ENCODE data around the gene PRAMEF15. TPM values are rescaled to one million over a fixed set of nuclear protein-coding genes. Genes with fewer than 3 reads are reported as not detected.
"Not testable (repeated sequence)": the region's sequence is repeated elsewhere in the genome, so short reads cannot be mapped to it uniquely, and the experiment has no call there.

Gene PRAMEF15
- polyA plus RNA-seq (2011; rRNA removed) (not detected in 2 replicates), polyA minus RNA-seq (2011; rRNA and poly(A)+ RNA removed) (not detected in 2 replicates)

DNA sequence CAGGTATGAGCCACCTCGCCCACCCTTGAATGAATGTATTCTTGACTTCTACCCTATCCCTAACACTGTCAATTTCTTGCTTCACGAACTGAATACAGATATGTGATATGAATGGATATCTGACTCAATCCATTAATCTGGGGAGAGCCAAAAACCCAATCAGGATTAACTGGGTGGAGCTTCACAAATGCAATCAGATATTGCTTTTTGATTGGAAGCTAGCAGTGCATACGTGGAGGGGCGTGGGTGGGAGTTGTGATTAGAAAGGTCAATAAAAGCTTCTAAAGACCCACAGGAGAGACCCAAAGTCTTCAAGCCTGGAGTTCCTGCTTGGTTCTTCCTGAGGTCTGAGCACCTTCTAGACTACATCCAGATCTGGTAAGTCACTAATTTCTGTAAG is at the start of gene PRAMEF15:
PRAMEF15 (plus strand) TSS at position 301 of the 400 bp plus-strand sequence. CDS start 2,827 bp downstream, outside the sequence.
- DNase-seq (ENCODE audit: low read depth); H3K4me3 ChIP-seq (ENCODE audit: low read depth, low read length); H3K36me3 ChIP-seq (ENCODE audit: control insufficient read depth, insufficient read depth, low read length); CTCF ChIA-PET; H3K27me3 ChIP-seq (ENCODE audit: control insufficient read depth, insufficient read depth, low read length); POLR2A ChIA-PET: not testable (repeated sequence)

DNA sequence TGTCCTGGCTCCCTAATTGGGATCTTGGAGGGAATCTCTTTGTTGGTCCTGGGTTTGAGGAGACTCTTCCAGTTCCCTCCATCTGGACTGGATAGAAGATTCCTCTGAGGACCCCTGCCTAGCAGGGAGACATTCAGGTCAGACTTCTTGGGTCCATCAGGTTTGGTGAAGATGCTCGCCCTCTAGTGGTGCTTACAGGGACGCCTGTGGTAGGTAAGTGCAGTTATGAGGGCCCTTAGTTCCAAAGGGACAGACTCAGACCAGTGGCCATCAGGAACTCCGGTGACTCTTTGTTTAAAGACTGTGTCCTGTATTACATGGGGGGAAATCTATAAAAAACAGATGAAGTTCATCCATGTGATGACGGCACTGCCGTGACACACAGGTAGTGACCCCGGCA is 38.4 kb upstream of the PRAMEF15 start:
- CTCF ChIA-PET; DNase-seq (ENCODE audit: low read depth); POLR2A ChIA-PET; H3K4me3 ChIP-seq (ENCODE audit: low read depth, low read length); H3K27me3 ChIP-seq (ENCODE audit: control insufficient read depth, insufficient read depth, low read length); H3K36me3 ChIP-seq (ENCODE audit: control insufficient read depth, insufficient read depth, low read length): not testable (repeated sequence)

DNA sequence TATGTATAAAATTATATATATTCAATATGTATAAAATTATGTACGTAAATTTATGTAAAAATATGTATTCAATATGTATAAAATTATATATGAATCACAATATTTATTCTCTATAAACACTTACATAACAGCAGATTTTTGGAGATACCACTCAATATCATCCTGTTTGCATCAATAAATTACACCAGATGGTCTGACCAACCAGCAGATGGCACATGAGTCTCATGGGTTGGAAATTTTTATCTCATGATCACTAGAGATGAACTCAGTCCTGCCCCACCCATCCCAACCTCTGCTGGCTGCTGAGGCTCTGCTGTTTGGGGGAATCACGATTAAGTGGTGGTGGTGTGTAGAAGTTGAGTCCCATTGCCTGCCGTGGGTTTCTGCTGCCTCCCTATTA is 35.8 kb upstream of the PRAMEF15 start:
- H3K4me3 ChIP-seq (ENCODE audit: low read depth, low read length); POLR2A ChIA-PET; H3K27me3 ChIP-seq (ENCODE audit: control insufficient read depth, insufficient read depth, low read length); DNase-seq (ENCODE audit: low read depth); CTCF ChIA-PET; H3K36me3 ChIP-seq (ENCODE audit: control insufficient read depth, insufficient read depth, low read length): not testable (repeated sequence)

DNA sequence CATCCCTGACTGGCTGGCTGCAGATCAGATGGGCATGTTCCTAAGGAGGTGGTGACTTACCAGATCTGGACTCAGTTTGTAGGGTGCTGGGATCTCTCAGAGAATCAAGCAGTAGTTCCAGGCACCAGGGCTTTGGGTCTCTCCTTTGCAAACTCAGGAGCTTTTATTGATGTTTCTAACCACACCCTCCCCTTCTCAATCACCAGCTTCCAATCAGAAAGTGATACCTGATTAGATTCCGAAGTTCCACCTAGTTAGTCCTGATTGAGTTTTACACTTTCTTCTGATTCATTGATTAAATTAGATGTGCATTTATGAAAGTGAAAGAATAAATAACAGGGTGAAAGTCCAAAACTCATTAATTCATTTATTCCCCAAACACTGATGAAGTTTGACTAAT is 30.3 kb upstream of the PRAMEF15 start, which contains the start of gene PRAMEF8:
PRAMEF8 (minus strand) TSS at position 101 of the 400 bp plus-strand sequence. CDS start 1,046 bp downstream, outside the sequence.
- POLR2A ChIA-PET, CTCF ChIA-PET: not testable (repeated sequence)

DNA sequence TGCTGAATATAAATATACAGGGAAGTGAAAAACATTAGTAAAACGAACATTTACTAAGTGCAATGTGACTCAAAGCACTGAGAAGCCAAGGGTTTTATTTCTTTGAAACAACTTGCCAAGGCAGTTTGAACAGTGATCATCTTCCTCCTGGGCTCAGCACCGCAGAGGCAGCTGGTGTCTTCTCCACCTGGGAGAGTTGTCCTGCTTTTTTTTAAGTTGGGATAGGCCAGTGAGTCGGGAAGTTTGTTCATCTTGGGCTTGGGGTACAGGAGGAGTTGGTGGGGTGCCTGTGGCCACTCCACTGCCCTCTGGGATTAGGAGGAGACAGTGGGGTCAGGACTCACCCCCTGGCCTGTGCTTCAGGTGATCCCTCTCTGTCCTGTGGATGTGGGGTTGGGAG is 26.4 kb upstream of the PRAMEF15 start:
- CTCF ChIA-PET, POLR2A ChIA-PET: not testable (repeated sequence)

More for the DNA sequence above, 30.3 kb upstream of the PRAMEF15 start, which contains the start of gene PRAMEF8:
- H3K36me3 ChIP-seq (ENCODE audit: control insufficient read depth, insufficient read depth, low read length); DNase-seq (ENCODE audit: low read depth); H3K4me3 ChIP-seq (ENCODE audit: low read depth, low read length); H3K27me3 ChIP-seq (ENCODE audit: control insufficient read depth, insufficient read depth, low read length): not testable (repeated sequence)

DNA sequence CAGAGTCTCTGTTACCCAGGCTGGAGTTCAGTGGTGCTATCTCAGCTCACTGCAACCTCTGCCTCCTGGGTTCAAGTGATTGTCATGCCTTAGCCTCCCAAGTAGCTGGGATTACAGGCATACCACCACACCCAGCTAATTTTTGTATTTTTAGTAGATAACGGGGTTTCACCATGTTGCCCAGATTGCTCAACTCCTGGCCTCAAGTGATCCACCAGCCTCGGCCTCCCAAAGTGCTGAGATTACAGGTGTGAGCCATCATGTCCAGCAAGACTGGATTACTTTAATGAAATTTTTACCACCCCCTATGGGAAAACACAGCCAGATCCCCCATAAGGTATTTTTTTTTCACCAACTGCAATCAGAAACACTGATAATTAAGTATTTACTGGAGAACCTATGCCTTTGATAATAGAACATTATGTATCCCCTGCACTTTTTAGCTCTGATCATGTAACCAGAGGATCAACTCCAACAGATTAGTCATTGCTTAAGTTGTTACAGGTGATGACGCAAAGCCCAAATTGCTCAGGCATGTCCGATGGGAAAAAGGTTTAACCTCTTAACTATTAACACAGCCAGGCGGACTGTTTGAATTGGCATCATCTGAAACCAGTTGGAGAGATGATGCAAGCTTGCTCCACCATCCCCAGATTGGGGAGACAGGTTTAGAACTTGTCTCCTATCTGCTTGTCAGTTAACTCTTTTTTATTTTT is 18.0 kb upstream of the PRAMEF15 start:
- DNase-seq (ENCODE audit: low read depth); H3K36me3 ChIP-seq (ENCODE audit: control insufficient read depth, insufficient read depth, low read length); POLR2A ChIA-PET; CTCF ChIA-PET; H3K4me3 ChIP-seq (ENCODE audit: low read depth, low read length); H3K27me3 ChIP-seq (ENCODE audit: control insufficient read depth, insufficient read depth, low read length): not testable (repeated sequence)

More for the DNA sequence above, 26.4 kb upstream of the PRAMEF15 start:
- DNase-seq (ENCODE audit: low read depth); H3K27me3 ChIP-seq (ENCODE audit: control insufficient read depth, insufficient read depth, low read length); H3K36me3 ChIP-seq (ENCODE audit: control insufficient read depth, insufficient read depth, low read length); H3K4me3 ChIP-seq (ENCODE audit: low read depth, low read length): not testable (repeated sequence)

DNA sequence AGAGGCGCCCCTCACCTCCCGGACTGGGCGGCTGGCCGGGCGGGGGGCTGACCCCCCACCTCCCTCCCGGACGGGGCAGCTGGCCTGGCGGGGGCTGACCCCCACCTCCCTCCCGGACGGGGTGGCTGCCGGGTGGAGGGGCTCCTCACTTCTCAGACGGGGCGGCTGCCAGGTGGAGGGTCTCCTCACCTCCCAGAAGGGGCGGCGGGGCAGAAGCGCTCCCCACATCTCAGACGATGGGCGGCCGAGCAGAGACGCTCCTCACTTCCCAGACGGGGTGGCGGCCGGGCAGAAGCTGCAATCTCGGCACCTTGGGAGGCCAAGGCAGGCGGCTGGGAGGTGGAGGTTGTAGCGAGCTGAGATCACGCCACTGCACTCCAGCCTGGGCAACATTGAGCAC is 16.7 kb upstream of the PRAMEF15 start:
- H3K27me3 ChIP-seq (ENCODE audit: control insufficient read depth, insufficient read depth, low read length); DNase-seq (ENCODE audit: low read depth); POLR2A ChIA-PET; H3K4me3 ChIP-seq (ENCODE audit: low read depth, low read length); CTCF ChIA-PET; H3K36me3 ChIP-seq (ENCODE audit: control insufficient read depth, insufficient read depth, low read length): not testable (repeated sequence)

DNA sequence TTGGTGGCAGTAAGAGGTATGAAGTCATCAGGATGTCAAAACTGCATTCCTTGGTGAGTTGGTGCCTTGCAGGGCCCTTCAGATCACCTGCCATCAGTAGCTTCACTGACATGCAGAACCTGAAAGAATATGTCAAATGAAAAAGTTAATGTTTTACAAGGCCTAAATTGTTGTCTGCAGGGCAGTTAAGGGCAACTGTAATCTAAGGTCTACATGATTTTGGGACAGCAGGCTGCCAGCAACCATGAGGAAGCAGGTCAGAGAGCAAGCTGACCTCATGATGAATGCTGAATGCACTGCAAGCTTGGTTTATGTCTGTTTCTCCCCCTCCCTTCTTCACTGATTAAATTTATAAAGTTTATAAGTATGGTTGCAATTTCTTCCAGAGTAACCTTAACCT is 13.2 kb upstream of the PRAMEF15 start:
- H3K36me3 ChIP-seq (ENCODE audit: control insufficient read depth, insufficient read depth, low read length); H3K4me3 ChIP-seq (ENCODE audit: low read depth, low read length); POLR2A ChIA-PET; CTCF ChIA-PET; H3K27me3 ChIP-seq (ENCODE audit: control insufficient read depth, insufficient read depth, low read length); DNase-seq (ENCODE audit: low read depth): not testable (repeated sequence)

DNA sequence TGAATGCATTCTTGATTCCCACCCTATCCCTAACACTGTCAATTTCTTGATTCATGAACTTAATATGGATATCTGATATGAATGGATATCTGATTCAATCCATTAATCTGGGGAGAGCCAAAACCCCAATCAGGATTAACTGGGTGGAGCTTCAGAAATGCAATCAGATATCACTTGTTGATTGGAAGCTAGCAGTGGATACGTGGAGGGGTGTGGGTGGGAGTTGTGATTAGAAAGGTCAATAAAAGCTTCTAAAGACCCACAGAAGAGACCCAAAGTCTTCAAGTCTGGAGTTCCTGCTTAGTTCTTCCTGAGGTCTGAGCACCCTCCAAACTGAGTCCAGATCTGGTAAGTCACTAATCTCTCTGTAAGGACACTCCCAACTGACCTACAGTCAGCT is 12.1 kb upstream of the PRAMEF15 start, which contains the start of gene PRAMEF33:
PRAMEF33 (plus strand) TSS at position 301 of the 400 bp plus-strand sequence. CDS start 2,416 bp downstream, outside the sequence.
- H3K27me3 ChIP-seq (ENCODE audit: control insufficient read depth, insufficient read depth, low read length); DNase-seq (ENCODE audit: low read depth); H3K4me3 ChIP-seq (ENCODE audit: low read depth, low read length); CTCF ChIA-PET; POLR2A ChIA-PET; H3K36me3 ChIP-seq (ENCODE audit: control insufficient read depth, insufficient read depth, low read length): not testable (repeated sequence)

DNA sequence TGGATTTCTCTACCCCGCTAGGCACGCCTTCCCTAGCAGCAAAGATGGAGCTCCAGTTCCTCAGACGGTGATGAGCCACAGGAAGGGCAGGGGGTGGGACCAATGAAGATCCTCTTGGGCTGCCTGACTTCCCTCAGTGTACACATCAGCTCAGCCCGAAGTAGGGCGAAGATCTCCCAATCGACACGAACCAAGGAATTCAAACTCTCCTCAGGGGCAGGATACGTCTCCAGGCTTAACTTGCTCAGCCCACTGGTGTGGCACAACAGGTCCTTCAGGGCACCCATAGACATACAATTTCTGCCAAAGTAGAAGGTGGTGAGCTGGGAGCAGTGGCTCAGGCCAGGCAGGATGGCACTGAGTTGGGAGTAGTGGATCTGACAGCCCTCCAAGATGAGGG is 27.1 kb downstream of the PRAMEF15 start:
- H3K4me3 ChIP-seq (ENCODE audit: low read depth, low read length); H3K27me3 ChIP-seq (ENCODE audit: control insufficient read depth, insufficient read depth, low read length); POLR2A ChIA-PET; H3K36me3 ChIP-seq (ENCODE audit: control insufficient read depth, insufficient read depth, low read length); CTCF ChIA-PET; DNase-seq (ENCODE audit: low read depth): not testable (repeated sequence)

DNA sequence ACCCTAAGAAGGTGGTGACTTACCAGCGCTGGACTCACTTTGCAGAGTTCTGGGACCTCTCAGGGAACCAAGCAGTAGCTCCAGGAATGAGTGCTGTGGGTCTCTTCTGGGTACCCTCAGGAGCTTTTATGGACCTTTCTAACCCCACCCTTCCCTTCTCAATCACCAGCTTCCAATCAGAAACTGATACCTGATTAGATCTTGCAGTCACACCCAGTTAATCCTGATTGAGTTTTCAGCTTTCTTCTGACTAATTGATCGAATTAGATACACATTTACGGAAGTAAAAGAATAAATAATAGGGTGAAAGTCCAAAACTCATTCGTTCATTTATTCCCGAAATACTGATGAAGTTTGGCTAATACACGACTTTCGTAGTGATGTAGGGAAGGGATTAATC is 31.7 kb downstream of the PRAMEF15 start, which contains the start of gene PRAMEF14:
PRAMEF14 (minus strand) TSS at position 101 of the 400 bp plus-strand sequence. CDS start 1,820 bp downstream, outside the sequence.
- DNase-seq (ENCODE audit: low read depth); POLR2A ChIA-PET; H3K27me3 ChIP-seq (ENCODE audit: control insufficient read depth, insufficient read depth, low read length); CTCF ChIA-PET; H3K36me3 ChIP-seq (ENCODE audit: control insufficient read depth, insufficient read depth, low read length); H3K4me3 ChIP-seq (ENCODE audit: low read depth, low read length): not testable (repeated sequence)

DNA sequence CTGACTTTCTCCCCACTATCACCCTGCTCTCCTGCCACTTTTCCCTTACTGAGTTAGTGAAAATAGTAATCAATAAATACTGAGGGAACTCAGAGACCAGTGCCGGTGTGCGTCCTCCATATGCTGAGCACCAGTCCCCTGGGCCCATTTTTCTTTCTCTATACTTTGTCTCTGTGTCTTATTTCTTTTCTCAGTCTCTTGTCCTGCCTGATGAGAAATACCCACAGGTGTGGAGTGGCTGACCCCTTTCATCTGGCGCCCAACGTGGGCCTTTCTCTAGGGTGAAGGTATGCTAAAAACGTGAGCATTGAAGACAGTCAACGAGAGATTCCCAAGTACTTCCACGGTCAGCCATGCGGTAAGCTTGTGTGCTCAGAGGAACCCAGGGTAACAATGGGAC is 38.1 kb downstream of the PRAMEF15 start:
- DNase-seq (ENCODE audit: low read depth); H3K4me3 ChIP-seq (ENCODE audit: low read depth, low read length); H3K36me3 ChIP-seq (ENCODE audit: control insufficient read depth, insufficient read depth, low read length); POLR2A ChIA-PET; H3K27me3 ChIP-seq (ENCODE audit: control insufficient read depth, insufficient read depth, low read length); CTCF ChIA-PET: not testable (repeated sequence)

DNA sequence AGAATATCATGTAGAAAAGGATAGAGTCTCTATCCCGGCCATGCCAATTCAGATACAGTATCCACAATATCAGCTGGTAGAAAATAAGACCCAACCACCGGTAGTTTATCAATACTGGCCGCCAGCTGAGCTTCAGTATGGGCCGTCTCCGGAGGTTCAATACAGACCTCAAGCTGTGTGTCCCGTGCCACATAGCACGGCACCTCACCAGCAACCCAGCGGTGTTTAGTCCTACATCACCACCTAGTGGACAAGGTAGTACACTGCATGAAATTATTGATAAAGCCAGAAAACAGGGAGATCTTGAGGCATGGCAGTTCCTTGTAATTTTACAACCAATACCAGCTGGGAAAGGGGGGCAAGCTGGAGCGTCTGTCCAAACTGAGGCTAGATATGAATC is 39.1 kb downstream of the PRAMEF15 start:
- H3K4me3 ChIP-seq (ENCODE audit: low read depth, low read length); H3K36me3 ChIP-seq (ENCODE audit: control insufficient read depth, insufficient read depth, low read length); CTCF ChIA-PET; DNase-seq (ENCODE audit: low read depth); H3K27me3 ChIP-seq (ENCODE audit: control insufficient read depth, insufficient read depth, low read length); POLR2A ChIA-PET: not testable (repeated sequence)
